RWPE1 (cell line): ENCODE results near the gene MCUB.

ENCODE experiments used
- CTCF ChIA-PET: fragments of 350-600 bp; sonication (Branson Sonifier 250); formaldehyde crosslinking; extraction: SDS; loops from one replicate; lab custom pipeline; 2021; lab: Yijun Ruan, JAX
- POLR2A ChIA-PET: fragments of 400-600 bp; formaldehyde crosslinking; extraction: SDS; loops from one replicate; lab custom pipeline; 2020; ENCODE audit warnings: antibody characterized with exemption; ENCODE audit not compliant: low non-redundant PET; lab: Yijun Ruan, JAX
- DNase-seq: peaks from one replicate; pipeline ENCODE4 v3.0.0; 2012; ENCODE audit warnings: low spot score
- H3K27ac ChIP-seq: fragments of 450-650 bp; 2 replicates; pipeline ENCODE4 v1.5.1; 2017
- CTCF ChIP-seq: fragments of 450-650 bp; conservative IDR thresholded peaks from 2 replicates; pipeline ENCODE4 v1.5.1; 2017; ENCODE audit warnings: low read depth, mild to moderate bottlenecking

Gene MCUB

GRCh38 chr4:109601336-109601735, 41.3 kb downstream of the MCUB start:
- no peak overlapping the region for H3K27ac ChIP-seq
- CTCF ChIA-PET, result no interaction called here
- TF ChIP-seq CTCF, result no peak

GRCh38 chr4:109607976-109608375, 47.9 kb downstream of the MCUB start:
- CTCF ChIA-PET, result no interaction called here
- no peak for TF ChIP-seq CTCF
- POLR2A ChIA-PET, result no interaction called here
- no peak for DNase-seq
- H3K27ac ChIP-seq, result no peak overlapping the region

More at GRCh38 chr4:109601336-109601735, 41.3 kb downstream of the MCUB start:
- POLR2A ChIA-PET, result no interaction called here
- no peak for DNase-seq

- ChIA-PET CTCF (no interaction called here), POLR2A (no interaction called here)
- TF ChIP-seq CTCF, result no peak
Measured at GRCh38 chr4:109608879-109609278, 48.8 kb downstream of the MCUB start.

GRCh38 chr4:109609431-109609830, 49.4 kb downstream of the MCUB start:
- ChIA-PET POLR2A (no interaction called here), CTCF (no interaction called here)
- TF ChIP-seq CTCF, result no peak
- no peak overlapping the region for H3K27ac ChIP-seq
- no peak for DNase-seq

More at GRCh38 chr4:109608879-109609278, 48.8 kb downstream of the MCUB start:
- no peak for DNase-seq
- H3K27ac ChIP-seq, result no peak overlapping the region

- no peak for TF ChIP-seq CTCF
- CTCF ChIA-PET, result no interaction called here
- POLR2A ChIA-PET, result no interaction called here
- no peak overlapping the region for H3K27ac ChIP-seq
- DNase-seq, result no peak
Measured at GRCh38 chr4:109610489-109610888, 50.4 kb downstream of the MCUB start.

GRCh38 chr4:109611045-109611646, 51.1 kb downstream of the MCUB start:
- CTCF ChIA-PET, result no interaction called here
- no peak for TF ChIP-seq CTCF
- no peak for DNase-seq
- H3K27ac ChIP-seq, result no peak overlapping the region
- POLR2A ChIA-PET, result no interaction called here
